DMS 273 (cell line): ENCODE measurements around the gene MALSU1.

ENCODE experiments used
- DNase-seq: peaks from one replicate; lab custom pipeline; 2025; ENCODE audit not compliant: unreplicated experiment; lab: John Stamatoyannopoulos, UW

Gene MALSU1

DNA sequence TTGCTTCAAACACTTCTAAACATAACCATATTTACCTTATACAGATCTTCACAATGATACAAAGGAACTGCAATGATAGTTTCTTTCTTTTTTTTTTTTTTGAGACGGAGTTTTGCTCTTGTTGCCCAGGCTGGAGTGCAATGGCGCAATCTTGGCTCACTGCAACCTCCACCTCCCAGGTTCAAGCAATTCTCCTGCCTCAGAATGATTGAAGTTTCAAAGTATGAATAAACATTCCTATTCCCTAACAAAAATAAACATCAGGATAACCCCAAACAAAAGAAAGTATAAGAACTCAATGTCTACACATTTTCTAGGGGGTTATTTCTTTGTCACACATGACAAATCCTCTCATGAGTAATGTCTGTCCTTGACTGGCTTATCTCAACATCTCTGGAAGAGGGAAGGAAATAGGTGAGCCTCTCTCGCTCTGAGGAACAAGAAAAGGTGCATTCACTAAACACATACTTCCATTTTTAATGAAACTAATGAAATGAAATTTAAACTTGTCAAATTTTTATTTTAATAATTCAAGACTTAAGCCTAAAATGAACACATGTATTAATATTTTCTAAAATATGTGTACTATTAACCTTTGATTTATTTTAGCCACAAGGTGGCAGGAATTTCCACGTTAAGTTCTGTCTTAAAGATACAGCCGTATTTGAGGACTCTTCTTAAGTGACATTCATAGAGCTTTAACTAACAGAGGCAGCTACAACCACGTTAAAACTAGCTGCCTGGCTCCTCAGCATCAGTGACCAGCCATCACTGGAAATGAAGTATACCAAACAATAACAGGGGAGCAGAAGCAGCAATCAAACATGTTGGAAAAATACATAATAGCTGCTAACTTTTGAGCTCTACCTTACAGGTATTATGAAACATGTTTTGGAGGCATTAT is 58.3 kb downstream of the MALSU1 start:
- peak; percentile 74 for DNase-seq

DNA sequence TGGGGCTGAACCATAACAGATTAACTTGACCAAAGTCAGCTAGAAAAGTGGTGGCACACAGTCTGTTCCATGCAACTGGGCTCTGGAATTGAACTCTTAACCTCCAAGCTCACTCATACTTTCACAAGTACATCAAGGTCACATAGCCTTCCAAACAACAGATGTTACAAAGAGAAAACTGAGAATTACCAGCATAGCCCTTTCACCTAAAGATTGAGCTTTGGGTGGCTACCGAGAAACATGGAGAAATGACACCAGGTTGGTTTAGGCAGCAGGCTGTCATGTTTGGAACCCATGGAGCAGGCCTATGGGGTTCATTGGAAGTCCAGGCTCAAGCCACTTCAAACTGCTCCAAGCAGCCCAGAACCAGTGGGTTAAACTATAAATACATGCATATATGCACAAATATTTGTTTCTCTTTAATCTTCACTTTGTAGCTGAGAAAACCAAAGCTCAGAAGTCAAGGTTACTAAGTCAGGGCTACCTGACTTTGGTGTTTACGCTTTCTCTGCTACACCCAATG is 59.1 kb downstream of the MALSU1 start:
- DNase-seq, result peak; percentile 26
